ENCODE data around the gene LONRF2.
"Not testable (repeated sequence)": the region's sequence is repeated elsewhere in the genome, so short reads cannot be mapped to it uniquely, and the experiment has no call there.

Gene LONRF2

GRCh38 chr2:100321866-100322820 lies at the start of gene LONRF2:
Gene LONRF2, minus strand, starts transcription at chr2:100322501. Its CDS starts 408 bp downstream, at chr2:100322093.
- Mint-ChIP-seq H3K4me1 (peaks cover 5% of the 10 kb centered on the region), H3K27me3 (peaks cover 75% of the 10 kb centered on the region)
- peak; percentile 62 for ATAC-seq

GRCh38 chr2:100367163-100367562 lies 44.9 kb upstream of the LONRF2 start:
- Mint-ChIP-seq H3K4me3 (no peak overlapping the region), H3K4me1 (no peaks in the 10 kb centered on the region), H3K27ac (no peak overlapping the region), H3K9me3 (peaks cover 26% of the 10 kb centered on the region), H3K36me3 (peaks cover 25% of the 10 kb centered on the region), H3K27me3 (peaks cover 24% of the 10 kb centered on the region)
- ATAC-seq = no peak

More at GRCh38 chr2:100321866-100322820, at the start of gene LONRF2:
- Mint-ChIP-seq H3K9me3 (peaks cover 10% of the 10 kb centered on the region), H3K36me3 (peaks cover 8% of the 10 kb centered on the region), H3K27ac (no peak within 1 kb of the TSS), H3K4me3 (peak within 1 kb of the TSS; percentile 62)

DNA sequence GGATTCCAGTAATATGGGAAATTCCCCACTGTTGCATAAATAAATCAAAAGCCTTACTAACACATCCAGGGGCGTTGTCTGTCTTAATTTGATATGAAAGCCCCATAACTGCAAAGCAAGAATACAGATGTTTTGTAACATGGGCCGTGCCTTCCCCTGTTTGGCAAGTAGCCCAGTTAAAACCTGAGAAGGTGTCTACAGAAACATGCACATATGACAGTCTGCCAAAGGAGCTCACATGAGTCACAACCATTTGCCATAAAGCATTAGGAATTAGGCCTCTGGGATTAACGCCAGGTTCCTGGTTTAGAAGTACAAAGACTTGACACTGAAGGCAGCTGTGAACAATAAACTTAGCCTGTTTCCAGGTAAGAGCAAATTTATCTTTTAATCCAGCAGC lies 43.1 kb upstream of the LONRF2 start:
- ATAC-seq = no peak
- no peaks in the 10 kb centered on the region for H3K4me1 Mint-ChIP-seq
- H3K36me3 Mint-ChIP-seq = peaks cover 17% of the 10 kb centered on the region
- H3K27me3 Mint-ChIP-seq = peaks cover 24% of the 10 kb centered on the region
- no peak overlapping the region for H3K4me3 Mint-ChIP-seq
- H3K27ac Mint-ChIP-seq = no peak overlapping the region
- peaks cover 19% of the 10 kb centered on the region for H3K9me3 Mint-ChIP-seq

GRCh38 chr2:100362269-100362668 lies 40.0 kb upstream of the LONRF2 start:
- not testable (repeated sequence) for ATAC-seq, H3K4me1 Mint-ChIP-seq, H3K36me3 Mint-ChIP-seq, H3K27ac Mint-ChIP-seq, H3K4me3 Mint-ChIP-seq
- Mint-ChIP-seq H3K27me3 (peaks cover 25% of the 10 kb centered on the region), H3K9me3 (peaks cover 11% of the 10 kb centered on the region)

- H3K27ac Mint-ChIP-seq = no peak overlapping the region
- H3K4me3 Mint-ChIP-seq = no peak overlapping the region
- H3K4me1 Mint-ChIP-seq = peaks cover 5% of the 10 kb centered on the region
- peaks cover 32% of the 10 kb centered on the region for H3K27me3 Mint-ChIP-seq
- H3K36me3 Mint-ChIP-seq = peaks cover 14% of the 10 kb centered on the region
- peaks cover 18% of the 10 kb centered on the region for H3K9me3 Mint-ChIP-seq
- ATAC-seq = no peak
Observed at GRCh38 chr2:100359576-100359975, 37.3 kb upstream of the LONRF2 start.

DNA sequence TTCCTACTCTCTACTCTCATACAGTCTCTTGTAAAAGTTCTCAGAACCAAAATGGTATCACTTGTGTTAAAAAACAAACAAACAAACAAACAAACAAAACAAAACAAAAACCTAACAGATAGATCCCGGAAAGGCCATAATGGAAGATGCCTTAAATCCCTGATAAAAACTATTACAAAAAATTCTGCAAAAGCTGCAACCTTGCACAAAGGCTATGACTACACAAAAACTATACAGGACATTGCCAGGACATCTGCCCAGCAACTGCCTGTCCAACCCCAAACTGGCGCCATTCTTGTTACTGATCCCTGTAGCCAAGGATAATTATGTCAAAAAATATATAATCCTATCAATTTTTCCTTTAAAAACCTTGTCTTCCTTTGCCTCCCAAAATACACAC lies 36.3 kb upstream of the LONRF2 start:
- Mint-ChIP-seq H3K9me3 (peaks cover 16% of the 10 kb centered on the region), H3K4me1 (peaks cover 5% of the 10 kb centered on the region), H3K27ac (no peak overlapping the region), H3K27me3 (peaks cover 36% of the 10 kb centered on the region), H3K36me3 (peaks cover 14% of the 10 kb centered on the region), H3K4me3 (no peak overlapping the region)
- no peak for ATAC-seq

- Mint-ChIP-seq H3K36me3 (peaks cover 6% of the 10 kb centered on the region), H3K27me3 (peaks cover 66% of the 10 kb centered on the region), H3K4me3 (no peak overlapping the region), H3K27ac (no peak overlapping the region), H3K9me3 (peaks cover 7% of the 10 kb centered on the region), H3K4me1 (peaks cover 5% of the 10 kb centered on the region)
- ATAC-seq = no peak
Observed at GRCh38 chr2:100352521-100352920, 30.2 kb upstream of the LONRF2 start.

DNA sequence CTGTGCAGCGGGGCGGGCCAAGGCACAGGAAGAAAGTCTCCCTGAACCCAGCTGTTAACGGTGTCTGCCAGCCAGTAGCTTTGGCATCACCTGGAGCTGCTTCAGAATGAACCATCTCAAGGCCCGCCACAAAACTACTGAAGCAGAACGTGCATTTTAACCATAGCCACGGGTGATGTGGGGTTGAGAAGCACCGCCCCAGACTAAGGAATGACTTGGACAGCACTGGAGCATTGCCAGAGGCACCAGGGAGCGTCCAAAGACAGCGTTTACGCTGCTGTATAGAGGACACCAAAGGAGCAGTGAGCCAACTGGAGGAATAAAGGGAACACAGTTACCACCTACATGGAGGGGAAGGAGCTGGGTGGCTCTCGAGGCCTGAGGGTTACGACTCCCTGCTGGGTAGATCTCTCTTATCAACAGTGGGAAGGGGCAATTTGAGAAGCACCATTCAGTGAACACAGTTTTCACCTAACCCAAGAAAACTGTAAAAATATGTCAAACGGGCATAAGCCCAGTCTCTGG lies 28.4 kb upstream of the LONRF2 start:
- peaks cover 62% of the 10 kb centered on the region for H3K27me3 Mint-ChIP-seq

GRCh38 chr2:100345144-100345543 lies 22.8 kb upstream of the LONRF2 start:
- H3K36me3 Mint-ChIP-seq = peaks cover 10% of the 10 kb centered on the region
- not testable (repeated sequence) for ATAC-seq, H3K27ac Mint-ChIP-seq

More for the DNA sequence above, 28.4 kb upstream of the LONRF2 start:
- no peak for ATAC-seq
- Mint-ChIP-seq H3K9me3 (no peaks in the 10 kb centered on the region), H3K4me3 (no peak overlapping the region), H3K36me3 (no peaks in the 10 kb centered on the region), H3K27ac (no peak overlapping the region), H3K4me1 (no peaks in the 10 kb centered on the region)

DNA sequence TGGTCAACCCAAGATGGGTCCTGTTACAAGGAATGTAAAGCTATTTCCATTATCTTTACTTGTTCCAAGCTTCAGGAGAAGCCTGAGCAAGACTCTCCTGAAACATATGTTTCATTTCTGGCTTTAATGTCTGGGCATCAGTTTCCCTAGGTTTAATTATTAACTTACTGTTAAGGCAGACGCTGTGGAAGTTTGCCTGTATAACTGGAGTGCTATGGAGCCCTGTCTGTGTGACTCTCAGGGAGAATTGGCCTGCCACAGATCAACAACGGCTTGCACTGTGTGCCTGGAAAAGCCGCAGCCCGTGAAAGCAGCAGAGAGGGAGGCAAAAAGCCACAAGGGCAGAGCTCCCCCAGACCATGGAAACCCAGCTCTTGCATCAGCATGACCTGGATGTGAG lies 22.1 kb upstream of the LONRF2 start:
- no peak for ATAC-seq
- Mint-ChIP-seq H3K27ac (no peak overlapping the region), H3K27me3 (peaks cover 64% of the 10 kb centered on the region), H3K9me3 (peaks cover 15% of the 10 kb centered on the region), H3K4me1 (no peaks in the 10 kb centered on the region), H3K4me3 (no peak overlapping the region), H3K36me3 (peaks cover 10% of the 10 kb centered on the region)

More at GRCh38 chr2:100345144-100345543, 22.8 kb upstream of the LONRF2 start:
- not testable (repeated sequence) for H3K4me3 Mint-ChIP-seq, H3K4me1 Mint-ChIP-seq
- H3K9me3 Mint-ChIP-seq = peaks cover 15% of the 10 kb centered on the region
- peaks cover 64% of the 10 kb centered on the region for H3K27me3 Mint-ChIP-seq

DNA sequence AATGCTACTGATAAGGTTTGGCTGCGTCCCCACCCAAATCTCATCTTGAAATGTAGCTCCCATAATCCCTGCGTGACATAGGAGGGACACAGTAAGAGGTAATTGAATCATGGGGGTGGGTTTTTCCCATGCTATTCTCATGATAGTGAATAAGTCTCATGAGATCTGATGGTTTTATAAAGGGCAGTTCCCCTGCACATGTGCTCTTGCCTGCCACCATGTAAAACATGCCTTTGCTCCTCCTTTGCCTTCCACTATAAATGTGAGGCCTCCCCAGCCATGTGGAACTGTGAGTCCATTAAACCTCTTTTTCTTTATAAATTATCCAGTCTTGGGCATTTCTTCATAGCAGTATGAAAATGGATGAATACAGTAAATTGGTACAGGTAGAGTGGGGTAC lies 20.2 kb upstream of the LONRF2 start:
- H3K27me3 Mint-ChIP-seq = peaks cover 55% of the 10 kb centered on the region

GRCh38 chr2:100339823-100340222 lies 17.5 kb upstream of the LONRF2 start:
- Mint-ChIP-seq H3K27me3 (peaks cover 48% of the 10 kb centered on the region), H3K36me3 (peaks cover 10% of the 10 kb centered on the region), H3K9me3 (peaks cover 15% of the 10 kb centered on the region), H3K4me1 (no peaks in the 10 kb centered on the region), H3K4me3 (no peak overlapping the region), H3K27ac (no peak overlapping the region)
- ATAC-seq = no peak

More for the DNA sequence above, 20.2 kb upstream of the LONRF2 start:
- Mint-ChIP-seq H3K36me3 (peaks cover 10% of the 10 kb centered on the region), H3K9me3 (peaks cover 15% of the 10 kb centered on the region)
- H3K4me1 Mint-ChIP-seq, H3K4me3 Mint-ChIP-seq, H3K27ac Mint-ChIP-seq, ATAC-seq: not testable (repeated sequence)

GRCh38 chr2:100334929-100335328 lies 12.6 kb upstream of the LONRF2 start:
- H3K36me3 Mint-ChIP-seq = no peaks in the 10 kb centered on the region
- H3K4me3 Mint-ChIP-seq = no peak overlapping the region
- peaks cover 34% of the 10 kb centered on the region for H3K27me3 Mint-ChIP-seq
- ATAC-seq = no peak
- no peaks in the 10 kb centered on the region for H3K4me1 Mint-ChIP-seq
- H3K27ac Mint-ChIP-seq = no peak overlapping the region
- no peaks in the 10 kb centered on the region for H3K9me3 Mint-ChIP-seq

DNA sequence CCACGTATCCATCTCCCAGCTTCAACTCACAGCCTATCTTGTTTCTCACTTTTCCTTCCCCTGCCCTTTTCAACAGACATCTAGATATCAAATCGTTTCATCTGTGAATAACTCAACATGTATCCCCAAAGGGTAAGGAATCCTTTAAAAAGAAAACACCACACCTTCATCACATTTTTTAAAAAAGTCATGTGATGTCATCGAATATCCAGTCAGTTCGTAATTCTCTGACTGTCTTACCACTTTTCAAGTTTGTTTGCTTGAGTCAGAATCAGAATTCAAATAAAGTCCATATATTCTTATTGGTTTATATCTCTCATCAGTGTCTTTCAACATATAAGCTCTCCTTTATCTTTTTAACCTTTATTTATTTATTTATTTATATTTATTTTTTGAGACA lies 5.4 kb upstream of the LONRF2 start:
- ATAC-seq = no peak
- no peaks in the 10 kb centered on the region for H3K9me3 Mint-ChIP-seq
- H3K27me3 Mint-ChIP-seq = peaks cover 46% of the 10 kb centered on the region
- no peak overlapping the region for H3K27ac Mint-ChIP-seq
- H3K36me3 Mint-ChIP-seq = no peaks in the 10 kb centered on the region
- H3K4me1 Mint-ChIP-seq = peaks cover 1% of the 10 kb centered on the region
- H3K4me3 Mint-ChIP-seq = no peak overlapping the region

- no peak overlapping the region for H3K27ac Mint-ChIP-seq
- ATAC-seq = peak; percentile 50
- peaks cover 14% of the 10 kb centered on the region for H3K36me3 Mint-ChIP-seq
- peaks cover 79% of the 10 kb centered on the region for H3K27me3 Mint-ChIP-seq
- peaks cover 5% of the 10 kb centered on the region for H3K4me1 Mint-ChIP-seq
- peak overlapping the region; percentile 26 for H3K4me3 Mint-ChIP-seq
- peaks cover 16% of the 10 kb centered on the region for H3K9me3 Mint-ChIP-seq
Observed at GRCh38 chr2:100321179-100321865, 979 bp downstream of the LONRF2 start.

Data from stimulated activated memory B cell treated with anti-CD40 and anti-IgM and Interleukin-4, amounts not matched to agents 10 μg/mL and 1 μg/mL and 100 μg/mL, for 72 hours (primary cell).